Dermis microvascular lymphatic vessel endothelial cell (primary cell): Measurements from ENCODE around the gene CDHR3. TPM values are rescaled to one million over a fixed set of nuclear protein-coding genes. Genes with fewer than 3 reads are reported as not detected.
"Not testable (repeated sequence)": the region's sequence is repeated elsewhere in the genome, so short reads cannot be mapped to it uniquely, and the experiment has no call there.

ENCODE experiments used
- DNase-seq, 2 donors: peaks; one replicate each; pipeline versions ENCODE4 v3.0.0 to v3.0.0-alpha.2; 2010; ENCODE audit warnings: low read depth in 2 of 2
- total RNA-seq: library from RNA; depleted of rRNA; stranded (reverse); fragments of >200 nt; gene quantifications from 2 replicates; pipeline ENCODE4 v1.2.1, GENCODE V29; 2014

Gene CDHR3
- total RNA-seq, 1 donor from 2014 or later, result 1.3 TPM

GRCh38 chr7:105996860-105997737 is 34.0 kb downstream of the CDHR3 start:
- DNase-seq, result no peak

DNA sequence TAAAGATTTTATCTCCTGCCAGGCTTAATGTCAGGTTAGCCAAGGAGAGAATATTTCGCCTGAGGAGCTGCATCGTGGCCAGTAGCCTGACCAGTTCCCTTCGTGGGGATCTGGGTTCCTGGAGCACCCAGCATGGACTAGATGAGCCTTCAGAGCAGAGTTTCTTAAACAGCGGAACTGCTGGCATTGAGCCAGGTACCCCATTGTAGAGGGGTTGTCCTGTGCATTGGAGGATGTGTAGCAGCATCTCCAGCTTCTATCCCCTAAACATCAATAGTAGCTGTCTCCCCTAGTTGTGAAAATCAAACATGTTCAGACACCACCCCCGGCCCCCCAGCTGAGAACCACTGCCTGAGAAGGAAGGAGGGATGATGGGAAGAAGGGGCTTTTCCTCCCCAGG is 36.2 kb downstream of the CDHR3 start:
- DNase-seq, result no peak

DNA sequence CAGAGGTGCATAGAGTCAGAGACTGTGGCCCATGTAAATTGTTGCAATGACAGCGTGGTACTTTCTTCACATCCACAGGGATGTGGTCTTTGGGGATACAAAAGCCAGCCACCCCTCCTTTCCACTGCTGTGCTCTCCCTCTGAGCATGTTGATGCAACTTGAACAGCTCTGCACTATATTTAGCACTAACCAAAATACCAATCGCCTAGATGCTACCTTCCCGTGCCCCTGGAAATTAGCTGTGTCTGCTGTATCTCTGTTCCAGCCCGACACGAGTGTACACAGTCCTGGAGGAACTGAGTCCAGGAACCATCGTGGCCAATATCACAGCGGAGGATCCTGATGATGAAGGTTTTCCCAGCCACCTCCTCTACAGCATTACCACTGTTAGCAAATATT is 38.1 kb downstream of the CDHR3 start:
- DNase-seq, result no peak

DNA sequence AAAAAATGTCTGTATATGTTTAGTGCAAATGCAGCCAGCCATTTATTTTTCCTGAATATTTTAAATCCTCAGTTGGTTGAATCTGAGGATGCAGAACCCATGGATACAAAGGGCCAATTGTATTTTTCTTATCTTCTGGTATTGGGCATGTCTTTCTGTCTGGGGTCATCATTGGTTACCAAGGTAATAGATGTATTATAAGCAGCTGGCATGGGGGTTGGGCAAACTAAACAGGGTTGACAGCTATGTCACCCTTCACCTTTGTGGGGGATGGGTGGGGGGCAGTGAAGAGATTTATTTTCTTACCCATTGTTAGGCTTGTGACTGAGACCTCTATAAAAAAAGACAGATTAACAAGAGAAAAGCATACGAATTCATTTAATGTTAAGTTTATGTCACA is 38.8 kb downstream of the CDHR3 start:
- DNase-seq, result no peak

- no peak for DNase-seq
Measured at GRCh38 chr7:106003525-106004064, 40.5 kb downstream of the CDHR3 start.

GRCh38 chr7:106006906-106007305 is 43.8 kb downstream of the CDHR3 start:
- DNase-seq, result no peak

GRCh38 chr7:106007796-106008195 is 44.7 kb downstream of the CDHR3 start:
- not testable (repeated sequence) for DNase-seq

DNA sequence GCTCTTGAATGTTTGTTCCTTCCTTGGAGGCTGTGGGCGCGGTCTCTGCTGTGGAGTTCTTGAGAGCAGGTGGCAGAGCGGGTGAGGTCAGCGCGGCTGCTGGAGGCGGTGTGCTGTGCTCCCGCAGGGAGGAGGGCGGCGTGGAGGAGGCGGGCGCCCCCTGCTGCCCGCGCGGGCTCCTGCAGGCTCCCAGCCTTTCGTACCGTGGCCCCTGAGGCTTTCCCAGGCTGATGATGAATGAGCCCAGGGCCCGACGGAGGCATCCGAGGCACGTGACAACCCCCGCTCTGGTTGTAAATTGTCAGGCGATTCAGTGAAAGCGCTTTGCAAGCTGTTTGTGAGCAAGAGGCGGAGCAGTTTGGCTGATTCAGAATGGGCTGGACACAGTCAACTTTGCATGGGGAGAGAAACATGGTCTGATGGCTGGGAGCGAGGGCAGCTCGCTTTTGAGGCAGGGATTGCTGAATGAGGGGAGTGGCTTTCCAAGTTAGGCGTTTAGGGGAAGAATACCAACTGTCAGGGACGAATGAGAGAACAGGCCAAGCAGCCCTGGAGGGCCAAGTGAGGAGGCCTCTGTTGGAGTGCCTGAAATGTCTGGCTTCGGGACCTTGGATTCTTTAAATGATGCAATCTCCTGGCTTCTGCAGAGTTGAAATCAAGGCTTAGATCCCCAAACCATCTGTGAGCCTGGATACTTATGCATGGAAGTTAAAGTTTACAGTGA is 46.6 kb downstream of the CDHR3 start:
- peak; percentile 82 to 86 for DNase-seq

GRCh38 chr7:106010331-106010730 is 47.3 kb downstream of the CDHR3 start:
- no peak for DNase-seq

DNA sequence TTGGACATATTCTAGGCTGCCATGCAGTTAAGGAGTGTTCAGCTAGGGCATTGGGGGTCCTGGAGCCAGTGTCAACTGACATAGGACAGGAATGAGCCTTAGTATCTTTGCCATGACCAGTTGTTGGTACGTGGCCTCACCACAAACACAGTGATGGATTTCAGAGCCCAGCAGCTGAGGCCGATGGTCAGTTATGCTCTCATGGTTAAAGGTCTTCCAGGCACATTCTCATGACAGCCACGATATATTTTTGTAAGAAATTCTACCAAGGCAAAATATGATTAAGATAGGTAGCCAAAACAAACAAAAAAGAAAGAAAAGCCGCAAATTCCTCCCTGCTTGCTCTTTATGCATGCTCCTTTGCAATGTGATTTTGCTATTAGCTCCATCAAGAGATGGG is 47.8 kb downstream of the CDHR3 start:
- DNase-seq, result no peak

DNA sequence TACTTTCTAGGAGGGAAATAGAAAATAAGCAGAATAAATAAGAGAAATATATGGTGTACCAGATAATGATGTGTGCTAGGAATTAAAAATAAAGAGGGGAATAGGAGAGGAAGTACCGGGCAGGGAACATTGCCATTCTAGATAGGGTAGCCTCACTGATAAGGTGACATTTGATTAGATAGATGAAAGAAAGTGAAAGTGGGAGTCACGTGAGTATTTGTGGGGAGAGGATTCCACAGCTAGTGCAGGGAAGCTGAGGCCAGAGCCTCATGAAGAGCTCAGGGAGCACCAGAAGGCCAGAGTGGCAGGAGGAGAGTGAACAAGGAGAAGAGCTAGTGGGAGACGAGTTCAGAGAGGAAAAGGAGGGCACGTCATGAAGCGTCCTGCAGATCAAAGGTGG is 49.1 kb downstream of the CDHR3 start:
- DNase-seq, result no peak

DNA sequence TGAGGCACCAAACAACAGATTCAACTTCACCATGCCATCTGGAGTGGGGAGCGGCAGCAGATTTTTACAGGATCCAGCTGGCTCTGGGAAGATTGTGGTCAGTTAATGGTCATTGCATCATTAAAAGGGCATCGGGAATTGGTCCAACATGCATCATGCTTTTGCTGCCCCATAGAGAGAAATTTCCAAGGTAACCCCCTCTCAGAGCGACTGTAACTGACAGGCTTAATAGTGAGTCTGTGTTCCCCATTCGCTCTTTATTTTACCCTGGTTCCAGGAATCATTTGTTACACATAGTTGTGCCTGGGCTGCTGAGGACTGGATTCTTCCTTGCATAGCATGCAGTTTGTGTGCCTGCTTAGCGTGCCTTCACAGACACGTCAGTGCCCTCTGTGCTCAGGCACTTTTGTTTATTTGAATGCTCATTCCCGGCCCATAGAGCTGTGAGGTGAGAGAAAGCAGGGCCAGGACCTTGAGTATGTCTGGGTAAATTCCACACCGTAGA is 49.9 kb downstream of the CDHR3 start:
- DNase-seq, result no peak

GRCh38 chr7:106015381-106016218 is 52.5 kb downstream of the CDHR3 start:
- DNase-seq, result no peak

GRCh38 chr7:106016331-106016730 is 53.3 kb downstream of the CDHR3 start:
- no peak for DNase-seq

DNA sequence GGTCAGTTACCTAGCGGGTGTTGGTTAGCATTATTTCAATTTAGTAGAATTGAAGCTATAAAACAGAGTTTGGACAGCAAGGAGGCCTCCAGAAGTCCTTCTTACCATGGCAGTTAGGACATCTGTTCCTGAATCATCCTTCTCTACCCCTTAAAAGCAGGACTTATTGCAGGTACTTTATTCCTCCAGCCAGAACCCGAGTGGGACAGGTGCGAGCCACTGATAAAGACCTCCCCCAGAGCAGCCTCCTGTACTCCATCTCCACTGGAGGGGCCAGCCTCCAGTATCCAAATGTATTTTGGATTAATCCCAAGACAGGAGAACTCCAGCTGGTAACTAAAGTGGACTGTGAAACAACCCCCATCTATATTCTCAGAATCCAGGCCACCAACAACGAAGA is 54.6 kb downstream of the CDHR3 start:
- DNase-seq, result no peak

DNA sequence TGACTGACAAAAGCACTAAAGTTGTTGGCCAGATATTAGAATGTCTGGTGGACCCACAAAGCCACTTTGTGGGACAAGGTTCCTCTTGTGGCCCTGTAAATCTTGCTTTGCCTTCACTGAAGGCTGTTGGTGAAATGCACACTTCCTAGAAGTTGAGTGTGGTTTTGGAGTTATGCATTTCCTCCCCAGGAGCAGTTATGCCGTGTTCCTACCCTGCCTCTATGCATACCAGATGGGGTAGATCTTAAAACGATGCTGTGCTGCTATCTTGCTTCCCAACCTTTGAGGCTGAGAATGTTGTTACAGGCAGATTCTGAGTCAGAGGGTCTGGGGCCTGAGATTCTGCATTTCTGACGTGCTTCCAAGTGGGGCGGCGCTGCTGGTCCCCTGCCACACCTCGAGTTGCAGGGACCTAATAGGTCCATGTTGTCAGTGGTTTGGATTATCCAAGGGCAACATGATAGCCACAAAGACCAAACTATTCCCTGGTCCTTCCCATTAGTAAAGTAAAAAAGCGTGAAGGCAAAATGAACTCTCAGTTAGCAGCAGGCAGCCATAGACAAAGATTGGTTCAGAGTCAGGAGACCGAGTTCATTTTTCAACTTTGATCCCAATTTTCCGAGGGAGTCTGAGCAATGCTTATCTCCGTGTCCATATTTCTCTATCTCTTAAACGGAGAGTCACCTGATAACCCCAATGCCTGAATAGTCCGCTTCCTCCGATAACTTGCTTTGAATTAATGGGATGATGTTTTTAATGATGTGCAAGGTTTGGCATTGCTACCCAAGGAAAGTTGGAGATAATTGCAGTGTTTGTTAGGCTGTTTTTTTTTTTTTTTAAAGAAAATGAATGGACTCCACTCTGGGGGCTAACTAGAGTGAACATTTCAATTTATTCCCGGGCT is 55.8 kb downstream of the CDHR3 start:
- no peak for DNase-seq

DNA sequence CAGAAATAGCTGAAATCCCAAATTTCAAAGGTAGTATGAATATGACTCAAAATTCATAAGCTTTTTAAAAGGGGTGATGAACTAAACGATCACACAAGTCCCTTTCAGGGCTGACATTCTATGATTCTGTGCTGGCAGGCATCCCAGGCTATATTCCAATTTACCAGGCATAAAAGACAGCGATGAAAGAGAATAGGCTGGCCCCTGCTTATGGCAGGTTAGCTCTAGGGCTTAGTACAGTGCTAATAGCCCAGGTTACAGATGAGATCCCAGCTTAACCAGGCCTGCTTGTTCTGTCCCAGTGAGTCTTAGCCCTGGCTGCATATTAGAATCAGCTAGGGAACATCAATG is 56.4 kb downstream of the CDHR3 start:
- no peak for DNase-seq

GRCh38 chr7:106021151-106022067 is 58.3 kb downstream of the CDHR3 start:
- no peak for DNase-seq

DNA sequence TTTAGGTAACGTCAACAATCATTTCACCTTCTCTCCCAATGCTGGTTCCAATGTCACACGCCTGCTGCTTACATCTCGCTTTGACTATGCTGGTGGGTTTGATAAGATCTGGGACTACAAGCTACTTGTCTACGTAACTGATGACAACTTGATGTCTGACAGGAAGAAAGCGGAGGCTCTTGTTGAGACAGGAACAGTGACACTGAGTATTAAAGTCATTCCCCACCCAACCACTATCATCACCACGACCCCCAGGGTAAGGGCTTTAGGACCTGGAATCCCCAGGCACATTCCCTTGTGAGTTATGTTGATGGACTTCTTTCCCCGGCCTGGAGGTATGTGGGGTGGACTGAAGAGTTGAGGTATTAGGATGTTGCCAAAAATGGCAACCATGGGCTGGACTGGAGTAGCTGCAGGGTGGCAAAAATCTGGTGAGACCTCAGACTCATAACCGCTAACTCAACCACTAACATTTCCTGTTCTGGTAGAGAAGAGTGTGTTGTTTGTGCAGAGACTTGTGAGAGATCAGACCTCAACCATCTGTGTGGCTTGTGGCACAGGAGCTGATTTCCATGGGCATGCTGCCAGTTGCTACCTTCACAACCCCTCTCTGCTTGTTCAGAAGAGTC is 59.2 kb downstream of the CDHR3 start:
- DNase-seq, result no peak
